AG09319 (cell line): ENCODE results near the gene SLC35C1.

ENCODE experiments used
- DNase-seq: peaks from one replicate; pipeline ENCODE4 v3.0.0-alpha.2; 2010; ENCODE audit warnings: low read depth; ENCODE audit errors: extremely low read depth
- TF ChIP-seq, protein P1 (sequence below): IDR thresholded peaks from 2 replicates; pipeline ENCODE4 v1.5.1; 2011; ENCODE audit warnings: low read depth, mild to moderate bottlenecking, inconsistent platforms, low read length, moderate library complexity

Gene SLC35C1

DNA sequence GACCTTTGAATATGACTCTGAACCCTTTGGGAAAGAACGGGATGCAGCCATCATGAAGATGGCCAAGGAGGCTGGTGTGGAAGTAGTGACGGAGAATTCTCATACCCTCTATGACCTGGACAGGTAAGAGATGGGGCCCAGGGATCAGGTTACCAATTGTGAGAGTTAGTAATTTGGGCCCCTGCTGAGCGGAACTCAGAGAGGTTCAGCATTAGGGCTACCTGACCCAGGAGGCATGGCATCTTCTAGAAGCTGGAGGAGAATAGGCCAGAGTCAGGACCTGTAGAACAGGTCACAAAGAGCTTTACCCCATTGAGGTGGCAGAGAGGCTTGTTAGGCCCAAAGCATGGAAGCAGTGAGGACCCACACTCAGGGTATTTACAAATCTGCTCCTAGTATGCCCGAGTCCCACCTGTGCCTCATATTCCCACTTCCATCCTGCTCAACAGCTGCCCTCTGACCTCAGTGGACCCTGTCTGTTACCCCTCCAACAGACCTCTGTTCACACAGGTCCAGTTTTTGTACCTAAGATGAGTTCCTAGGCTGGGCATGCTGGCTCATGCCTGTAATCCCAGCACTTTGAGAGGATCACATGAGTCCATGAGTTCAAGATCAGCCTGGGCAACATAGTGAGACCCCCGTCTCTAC is 53.9 kb downstream of the SLC35C1 start:
- DNase-seq: no peak

DNA sequence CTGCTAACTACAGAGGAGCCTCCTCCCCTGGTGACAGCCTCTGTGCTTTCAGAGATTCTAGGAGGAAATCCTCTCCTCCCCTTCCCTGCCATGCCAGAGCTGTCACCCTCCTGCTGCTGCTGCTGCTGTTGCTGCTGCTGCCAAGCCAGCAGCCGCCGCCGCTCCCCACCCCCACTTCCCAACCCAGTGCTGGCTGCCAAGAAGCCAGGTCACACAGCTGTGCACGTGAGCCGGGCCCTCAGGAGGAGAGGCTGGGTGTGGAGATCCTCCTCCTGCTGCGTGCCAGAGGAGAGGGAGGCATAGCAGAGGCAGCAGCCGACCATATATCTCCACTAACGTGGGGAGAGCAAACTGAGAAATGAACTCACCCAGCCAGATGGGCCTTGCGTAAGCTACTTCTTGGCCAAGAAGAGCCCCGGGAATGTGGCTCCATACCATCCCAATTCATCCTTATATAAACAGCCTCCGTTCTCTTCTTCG is 54.8 kb downstream of the SLC35C1 start:
- DNase-seq: peak; percentile 99
- TF ChIP-seq, protein P1, sequence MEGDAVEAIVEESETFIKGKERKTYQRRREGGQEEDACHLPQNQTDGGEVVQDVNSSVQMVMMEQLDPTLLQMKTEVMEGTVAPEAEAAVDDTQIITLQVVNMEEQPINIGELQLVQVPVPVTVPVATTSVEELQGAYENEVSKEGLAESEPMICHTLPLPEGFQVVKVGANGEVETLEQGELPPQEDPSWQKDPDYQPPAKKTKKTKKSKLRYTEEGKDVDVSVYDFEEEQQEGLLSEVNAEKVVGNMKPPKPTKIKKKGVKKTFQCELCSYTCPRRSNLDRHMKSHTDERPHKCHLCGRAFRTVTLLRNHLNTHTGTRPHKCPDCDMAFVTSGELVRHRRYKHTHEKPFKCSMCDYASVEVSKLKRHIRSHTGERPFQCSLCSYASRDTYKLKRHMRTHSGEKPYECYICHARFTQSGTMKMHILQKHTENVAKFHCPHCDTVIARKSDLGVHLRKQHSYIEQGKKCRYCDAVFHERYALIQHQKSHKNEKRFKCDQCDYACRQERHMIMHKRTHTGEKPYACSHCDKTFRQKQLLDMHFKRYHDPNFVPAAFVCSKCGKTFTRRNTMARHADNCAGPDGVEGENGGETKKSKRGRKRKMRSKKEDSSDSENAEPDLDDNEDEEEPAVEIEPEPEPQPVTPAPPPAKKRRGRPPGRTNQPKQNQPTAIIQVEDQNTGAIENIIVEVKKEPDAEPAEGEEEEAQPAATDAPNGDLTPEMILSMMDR: no peak

More for the DNA sequence above, 53.9 kb downstream of the SLC35C1 start:
- TF ChIP-seq, protein P1: no peak

DNA sequence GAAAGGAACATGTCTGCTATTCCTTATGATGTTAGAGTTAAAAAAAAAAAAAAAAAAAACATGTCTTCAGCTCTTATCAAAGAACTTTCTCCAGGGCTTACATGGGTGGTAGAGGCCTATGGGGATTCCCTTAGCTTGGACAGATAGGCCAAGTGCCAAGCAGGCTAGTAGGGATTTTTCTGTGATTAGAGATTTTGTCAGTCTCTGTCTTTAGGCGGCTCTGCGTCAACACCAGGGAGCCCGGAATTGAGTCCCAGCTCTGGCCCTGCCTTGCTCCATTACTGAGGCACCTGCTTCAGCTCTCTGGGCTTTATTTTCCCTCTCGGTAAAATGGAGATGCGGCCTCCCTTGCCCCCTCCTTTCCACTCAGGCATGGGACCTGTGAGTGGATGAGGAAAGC is 55.4 kb downstream of the SLC35C1 start:
- no peak for DNase-seq
- TF ChIP-seq, protein P1: no peak

DNA sequence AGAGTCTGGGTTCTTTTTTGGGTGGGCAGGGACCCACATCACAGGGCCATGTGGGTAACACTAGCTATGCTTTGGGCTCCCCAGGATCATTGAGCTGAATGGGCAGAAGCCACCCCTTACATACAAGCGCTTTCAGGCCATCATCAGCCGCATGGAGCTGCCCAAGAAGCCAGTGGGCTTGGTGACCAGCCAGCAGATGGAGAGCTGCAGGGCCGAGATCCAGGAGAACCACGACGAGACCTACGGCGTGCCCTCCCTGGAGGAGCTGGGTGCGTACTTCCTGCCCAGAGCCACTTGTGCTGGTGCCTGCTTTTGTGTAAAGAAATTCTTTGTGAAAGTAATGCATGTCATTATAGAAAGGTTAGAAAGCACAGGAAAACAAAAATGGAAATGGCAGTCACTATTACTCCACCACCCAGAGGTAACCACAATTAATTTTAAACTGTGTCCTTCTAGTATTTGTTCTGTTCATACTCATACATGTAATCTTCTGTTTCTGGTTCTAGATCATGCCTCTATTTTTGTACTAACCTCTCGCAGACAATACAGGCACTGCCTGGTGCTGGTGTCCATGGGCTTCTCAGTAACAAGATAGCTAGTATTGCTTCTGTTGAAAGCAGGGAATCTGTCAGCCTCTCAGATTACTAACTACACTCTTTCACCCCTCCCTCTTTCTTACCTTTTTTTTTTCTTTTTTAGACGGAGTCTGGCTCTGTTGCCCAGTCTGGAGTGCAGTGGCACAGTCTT is 56.0 kb downstream of the SLC35C1 start:
- TF ChIP-seq, protein P1: no peak
- no peak for DNase-seq
